ENCODE results near the gene ZNF407.

Gene ZNF407

DNA sequence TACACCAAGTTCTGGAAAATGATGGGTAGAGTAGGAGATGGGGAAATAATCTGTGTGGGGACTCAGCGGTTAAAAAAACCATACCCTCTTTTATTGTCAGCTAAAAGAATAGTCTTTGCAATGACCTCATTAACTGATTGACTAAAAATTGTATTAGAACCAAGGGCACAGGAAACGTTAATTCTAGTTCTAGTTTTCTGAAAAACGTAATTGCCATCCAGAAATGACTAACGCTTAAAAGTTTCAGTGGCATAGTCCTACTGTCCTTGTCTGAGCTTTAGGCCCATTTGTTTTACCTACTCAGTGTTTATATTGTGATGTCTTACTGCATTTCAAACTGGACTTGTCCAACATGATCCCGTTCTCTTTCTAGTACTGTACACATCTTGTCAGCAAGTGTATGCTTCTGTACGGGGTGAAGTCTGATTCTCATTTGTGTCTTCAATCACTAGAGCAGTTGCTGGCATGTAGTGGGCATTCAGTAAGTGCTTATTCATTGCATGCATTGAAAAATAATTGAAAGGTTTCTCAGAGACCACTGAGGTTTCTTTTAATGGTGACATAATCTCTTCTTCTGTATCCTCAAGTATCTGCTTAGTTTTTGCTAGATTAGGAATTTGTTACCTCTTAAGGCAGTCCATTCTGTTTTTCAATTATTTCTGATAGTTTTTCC, 81.5 kb downstream of the ZNF407 start:
- DNase-seq = no peak

DNA sequence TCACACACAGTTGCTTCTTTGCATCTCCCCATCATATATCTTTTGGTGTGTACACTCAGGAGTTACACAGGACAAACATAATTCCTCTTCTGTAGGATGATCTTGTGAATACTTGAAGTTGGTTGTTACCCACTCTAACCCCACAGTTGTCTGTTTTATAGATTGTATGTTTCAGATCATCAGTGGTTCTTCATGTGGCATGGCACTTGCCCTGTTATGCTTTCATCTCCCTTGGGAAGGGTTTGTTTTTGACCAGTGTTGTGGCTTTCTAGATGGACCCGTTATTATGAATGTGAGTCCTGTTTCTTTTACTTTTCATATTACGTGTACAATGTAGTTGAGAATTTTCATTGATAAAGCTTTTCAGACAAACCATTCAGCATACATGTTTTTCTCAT, 82.0 kb downstream of the ZNF407 start:
- no peak for DNase-seq

DNA sequence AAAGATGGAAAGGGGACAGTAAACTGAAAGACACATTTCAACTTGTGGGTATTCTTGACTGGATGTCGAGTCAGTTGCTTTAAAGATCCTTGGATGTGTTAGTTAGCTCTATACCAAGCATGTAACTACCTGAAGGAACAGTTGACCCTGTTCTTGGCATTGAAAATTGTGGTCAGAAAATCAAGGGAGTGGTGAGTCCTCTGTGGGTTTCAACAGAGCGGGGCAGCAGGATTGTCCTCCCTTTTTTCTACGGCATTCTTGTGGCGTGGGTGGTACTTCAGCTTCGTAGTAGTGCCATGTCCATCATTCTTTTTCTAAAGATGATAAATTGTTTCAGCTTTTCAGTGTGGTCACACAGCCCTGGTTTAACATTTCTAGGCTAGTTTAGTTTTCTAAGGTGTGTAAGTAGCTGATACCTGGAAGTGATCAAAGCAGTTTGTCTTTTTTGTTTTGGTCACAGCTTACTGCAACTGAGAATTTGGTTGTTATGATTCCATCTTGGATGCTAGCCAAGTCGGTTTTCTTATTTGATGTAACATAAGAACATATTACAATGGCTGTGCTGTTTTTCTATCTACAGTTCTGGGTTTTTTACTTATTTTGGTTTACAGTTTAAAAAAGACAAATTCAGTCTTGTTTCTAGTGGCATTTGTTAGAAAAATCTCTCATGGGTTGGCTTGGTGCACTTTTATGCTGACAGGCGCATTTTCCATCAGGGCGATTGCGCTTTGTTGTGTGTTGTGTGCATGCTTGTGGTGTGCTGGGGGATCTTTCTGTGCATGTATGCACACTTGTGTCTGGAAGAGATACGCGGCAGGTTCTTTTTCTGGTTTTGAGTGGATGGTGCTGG, 84.7 kb downstream of the ZNF407 start:
- DNase-seq = no peak

DNA sequence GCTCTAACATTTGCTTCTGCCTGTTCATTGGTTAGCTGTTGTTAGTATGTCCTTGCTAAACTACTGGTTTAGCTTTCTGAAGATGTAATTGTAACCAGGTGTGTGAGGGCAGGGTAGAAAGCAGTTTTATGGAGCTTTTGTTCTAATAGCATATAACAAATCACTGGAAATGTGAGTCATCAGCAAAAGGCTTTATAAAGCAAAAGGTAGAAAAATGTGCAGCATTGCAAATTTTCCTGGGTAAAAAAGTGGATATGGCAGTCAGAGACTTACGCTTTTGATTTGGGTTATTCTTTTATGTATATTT, 85.3 kb downstream of the ZNF407 start:
- no peak for DNase-seq

DNA sequence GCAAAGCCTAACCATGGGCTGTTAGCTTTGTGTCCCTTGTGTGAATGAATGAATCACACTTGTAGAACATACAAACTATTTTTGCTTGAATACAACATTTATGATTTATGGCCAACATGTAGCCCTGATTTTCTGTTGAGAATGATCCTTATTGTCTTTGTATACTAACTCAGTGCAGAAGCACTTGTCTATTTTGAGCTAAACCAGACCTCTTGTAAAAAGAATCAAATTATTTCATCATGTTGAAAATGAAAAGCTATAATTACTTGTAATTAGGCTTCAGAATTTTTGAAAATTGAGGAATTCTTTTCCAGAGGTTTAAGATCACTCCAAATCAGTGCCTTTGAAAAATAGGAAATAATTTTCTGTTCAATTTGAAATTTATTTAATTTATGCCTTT, 85.9 kb downstream of the ZNF407 start:
- no peak for DNase-seq

DNA sequence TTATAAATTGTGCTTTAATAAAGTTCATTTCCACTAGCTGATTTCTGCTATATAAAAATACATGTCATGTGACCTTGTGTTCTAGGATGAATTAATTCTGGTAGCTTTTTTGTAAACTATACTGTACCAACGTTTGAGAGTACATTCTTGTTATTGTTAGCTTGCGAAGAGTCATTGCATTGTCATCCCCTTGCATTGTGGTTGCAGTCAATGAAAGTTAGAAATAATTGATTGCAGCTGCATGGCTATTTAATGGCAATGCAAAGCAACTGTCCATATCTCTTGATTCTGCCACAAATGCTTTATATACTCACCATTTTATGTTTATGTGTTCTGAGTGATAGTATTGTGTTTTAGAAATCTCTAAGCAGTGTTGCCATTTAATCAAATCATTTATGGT, 91.6 kb downstream of the ZNF407 start:
- no peak for DNase-seq

DNA sequence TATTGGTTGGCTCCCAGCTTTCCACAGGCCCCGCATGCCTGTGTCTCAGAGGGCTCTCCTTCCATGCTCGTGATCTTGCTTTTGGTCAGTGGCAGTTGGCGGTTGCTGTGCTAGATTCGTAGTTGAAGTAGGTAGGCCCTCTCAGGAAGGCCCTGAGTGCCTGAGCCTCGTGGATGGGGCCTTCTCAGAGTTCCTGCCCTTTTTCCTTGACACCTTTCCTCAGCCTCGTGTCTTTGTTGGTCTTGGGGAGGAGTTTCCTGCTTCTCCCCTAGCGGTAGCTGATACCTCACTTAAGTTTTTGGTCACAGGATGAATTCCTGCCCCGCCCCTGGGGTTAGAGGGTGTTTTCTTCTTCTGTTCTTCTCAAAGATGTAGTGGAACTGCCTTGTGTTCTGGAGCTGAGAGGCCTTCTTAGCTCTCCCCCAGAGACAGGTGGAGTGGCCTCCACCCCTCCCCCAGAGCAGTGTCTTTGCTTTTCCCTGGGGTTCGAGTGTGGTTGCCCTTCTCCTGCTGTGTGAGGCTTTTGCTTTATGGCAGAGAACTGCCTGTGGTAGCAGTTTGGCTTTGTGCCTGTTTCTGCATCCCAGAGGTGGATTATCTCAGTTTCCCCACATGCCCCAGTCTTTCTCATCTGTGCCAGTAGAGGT, 94.8 kb downstream of the ZNF407 start:
- DNase-seq = no peak

DNA sequence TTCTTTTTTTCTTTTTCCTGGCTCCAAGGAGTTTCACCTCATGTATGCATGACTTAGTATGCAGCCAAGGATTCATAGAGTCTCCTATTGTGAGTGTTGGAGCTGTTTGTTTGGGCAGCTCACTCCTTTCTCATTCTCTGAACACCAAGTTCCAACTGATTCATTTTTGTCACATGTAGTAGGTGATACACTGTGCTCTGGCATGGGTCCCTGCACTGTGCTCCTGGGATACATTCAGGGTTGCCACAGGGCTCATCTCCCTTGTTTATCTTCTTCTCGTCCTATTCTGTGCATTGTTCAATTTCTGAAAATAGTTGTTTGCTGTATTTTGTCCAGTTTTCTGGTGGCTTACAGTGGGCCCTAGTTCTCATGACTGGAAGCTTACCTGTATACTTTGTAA, 96.8 kb downstream of the ZNF407 start:
- no peak for DNase-seq

GRCh38 chr18:74695170-74695569, 97.5 kb downstream of the ZNF407 start:
- no peak for DNase-seq

GRCh38 chr18:74698881-74699280, 101.2 kb downstream of the ZNF407 start:
- no peak for DNase-seq

- no peak for DNase-seq
These were observed 101.8 kb downstream of the ZNF407 start for GRCh38 chr18:74699455-74699854.

DNA sequence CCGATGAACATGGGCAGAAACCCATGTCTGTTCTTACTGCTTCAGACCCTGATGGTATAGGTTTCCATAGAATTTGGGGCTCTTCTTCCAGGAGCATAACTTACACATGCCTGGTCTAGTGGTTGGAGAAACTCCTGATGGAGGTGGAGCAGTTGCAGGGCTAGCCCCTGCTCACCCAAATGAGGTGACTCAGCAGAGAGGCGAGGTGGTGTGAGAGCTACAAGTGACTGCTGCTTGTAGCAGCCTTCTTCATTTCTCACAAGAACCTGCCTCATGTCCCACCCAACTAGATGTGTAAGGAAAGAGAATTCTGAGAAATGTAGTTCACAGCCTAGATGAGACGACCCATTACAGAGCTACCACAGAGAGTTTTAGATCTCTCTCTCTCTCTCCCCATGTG, 105.3 kb downstream of the ZNF407 start:
- no peak for DNase-seq

DNA sequence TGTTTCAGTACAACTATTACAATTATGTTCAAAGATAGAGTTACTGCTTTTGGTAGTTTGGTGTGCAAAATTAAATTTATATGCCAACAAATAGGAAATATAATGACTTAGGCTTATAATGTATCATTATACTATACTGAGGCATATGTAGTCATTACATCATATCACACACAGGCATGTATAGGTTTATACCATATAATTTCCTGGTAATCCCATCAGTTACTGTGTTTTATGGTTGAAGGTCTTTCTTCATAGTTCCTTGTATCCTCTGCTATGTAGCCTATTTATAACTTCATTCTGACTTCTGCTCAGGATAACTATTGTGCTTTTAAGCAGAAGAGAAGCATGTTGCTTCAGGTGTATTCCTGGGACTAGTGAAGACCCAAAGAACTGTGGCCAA, 110.5 kb downstream of the ZNF407 start:
- no peak for DNase-seq

GRCh38 chr18:74709452-74709851, 111.8 kb downstream of the ZNF407 start:
- no peak for DNase-seq

DNA sequence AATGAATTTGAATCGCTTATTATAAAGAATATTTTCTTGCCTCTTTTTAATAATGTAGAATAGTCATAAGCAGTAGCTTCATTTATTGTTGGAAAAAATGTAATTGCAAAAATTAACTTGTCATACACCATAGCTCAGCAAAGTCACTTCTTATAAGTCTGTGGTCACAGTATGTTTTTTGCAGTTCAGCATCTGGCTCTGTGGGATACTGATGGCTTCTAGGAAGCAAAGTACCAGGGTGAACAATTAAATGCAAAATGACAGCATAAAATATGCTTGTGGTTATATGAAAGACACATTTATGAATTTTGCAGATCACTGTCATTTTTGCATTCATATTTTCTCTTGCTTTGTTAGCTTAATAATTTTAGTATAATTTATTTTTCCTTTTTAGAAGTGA, 116.5 kb downstream of the ZNF407 start:
- no peak for DNase-seq

GRCh38 chr18:74714791-74715190, 117.1 kb downstream of the ZNF407 start:
- no peak for DNase-seq

GRCh38 chr18:74715306-74715705, 117.6 kb downstream of the ZNF407 start:
- no peak for DNase-seq

DNA sequence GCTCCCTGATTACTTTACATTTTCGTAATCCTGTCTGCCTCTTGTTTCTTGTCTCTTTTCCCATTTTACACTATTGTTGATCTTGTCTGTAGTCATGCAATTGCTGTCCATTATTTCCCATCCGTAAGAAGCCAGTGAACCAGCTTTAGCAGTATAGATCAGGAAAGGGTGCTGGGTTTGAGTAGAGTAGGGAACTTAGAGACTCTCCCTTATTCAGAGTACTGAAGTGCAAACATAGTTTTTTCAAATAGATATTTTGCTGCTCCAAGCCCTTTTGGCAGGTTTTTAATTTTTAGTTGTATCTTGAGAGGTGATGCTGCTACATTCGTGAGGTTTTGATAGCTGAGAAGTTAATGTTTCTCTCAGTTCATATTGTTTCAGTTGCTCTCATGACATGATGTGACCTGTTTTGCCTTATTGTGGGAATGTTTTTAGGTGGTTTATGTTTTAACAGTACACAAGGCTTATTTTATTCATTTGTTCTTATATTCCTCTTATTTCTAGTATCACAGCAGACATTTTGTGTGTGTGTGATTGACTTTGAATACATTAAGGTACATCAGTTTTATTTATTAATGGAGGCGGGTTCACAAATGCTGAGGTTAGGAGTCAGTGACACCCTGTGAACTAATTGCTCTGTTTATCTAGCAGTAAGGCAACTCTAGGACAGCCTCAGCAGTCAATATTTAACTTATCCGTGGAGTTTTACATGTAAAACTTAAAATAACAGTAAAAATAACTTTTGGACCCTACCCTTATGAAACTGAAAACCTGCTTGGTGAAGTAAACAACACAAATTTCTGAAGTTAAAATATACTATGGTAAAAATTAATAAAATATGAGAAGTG, 118.4 kb downstream of the ZNF407 start:
- DNase-seq = no peak

DNA sequence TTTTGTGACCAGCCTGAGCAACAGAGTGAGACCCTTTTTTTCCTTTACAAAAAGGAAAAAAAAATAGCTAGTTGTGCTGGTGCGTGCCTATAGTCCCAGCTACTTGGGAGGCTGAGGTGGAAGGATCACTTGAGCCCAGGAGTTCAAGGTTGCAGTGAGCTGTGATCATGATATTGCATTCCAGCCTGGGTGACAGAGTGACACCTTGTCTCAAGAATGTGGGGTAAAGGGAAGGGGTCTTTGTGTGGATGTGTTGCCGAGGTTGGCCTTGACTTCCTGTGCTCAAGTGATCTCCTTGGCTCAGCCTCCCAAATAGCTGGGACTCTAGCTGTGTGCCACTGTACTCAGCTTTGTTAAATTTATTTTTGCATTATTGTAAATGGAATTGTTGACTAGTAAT, 120.6 kb downstream of the ZNF407 start:
- no peak for DNase-seq

DNA sequence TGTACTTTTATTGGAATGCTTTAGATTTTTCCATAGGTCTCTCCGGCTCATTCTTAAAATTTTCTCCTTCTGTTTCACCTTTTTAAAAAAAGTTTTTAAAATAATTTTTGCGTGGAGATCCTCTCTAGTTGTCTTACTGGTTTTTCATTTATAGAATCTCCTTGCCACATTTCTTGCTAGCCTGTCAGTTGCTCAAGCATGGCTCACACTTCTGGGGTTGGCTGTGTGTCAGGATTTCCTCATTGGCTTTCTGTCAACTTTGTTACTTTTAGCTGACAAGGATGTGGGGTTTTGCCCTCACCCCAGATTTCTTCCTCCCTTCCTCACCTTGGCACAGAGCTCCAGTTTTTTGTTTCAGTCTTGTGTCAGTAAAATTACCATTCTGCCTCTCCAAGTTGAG, 124.6 kb downstream of the ZNF407 start:
- DNase-seq = no peak

GRCh38 chr18:74724186-74724585, 126.5 kb downstream of the ZNF407 start:
- DNase-seq = no peak

DNA sequence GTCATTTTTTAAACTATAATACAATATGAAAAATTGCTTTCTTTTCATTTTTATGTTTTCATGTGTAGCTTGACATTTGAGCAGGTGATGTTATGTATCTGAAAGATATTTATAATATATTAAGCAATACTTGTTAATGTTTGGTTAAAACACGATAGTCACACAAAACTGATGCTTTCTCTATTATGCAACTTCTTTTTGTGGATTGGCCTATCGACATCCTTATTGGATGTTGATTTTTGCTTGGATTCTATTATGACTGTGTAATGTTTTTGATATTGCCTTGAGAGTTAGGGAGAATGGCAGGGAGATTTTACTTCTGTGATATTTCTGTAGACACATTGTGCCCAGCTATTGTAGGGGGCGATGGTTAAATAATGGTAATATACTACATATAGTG, 128.0 kb downstream of the ZNF407 start:
- DNase-seq = no peak

DNA sequence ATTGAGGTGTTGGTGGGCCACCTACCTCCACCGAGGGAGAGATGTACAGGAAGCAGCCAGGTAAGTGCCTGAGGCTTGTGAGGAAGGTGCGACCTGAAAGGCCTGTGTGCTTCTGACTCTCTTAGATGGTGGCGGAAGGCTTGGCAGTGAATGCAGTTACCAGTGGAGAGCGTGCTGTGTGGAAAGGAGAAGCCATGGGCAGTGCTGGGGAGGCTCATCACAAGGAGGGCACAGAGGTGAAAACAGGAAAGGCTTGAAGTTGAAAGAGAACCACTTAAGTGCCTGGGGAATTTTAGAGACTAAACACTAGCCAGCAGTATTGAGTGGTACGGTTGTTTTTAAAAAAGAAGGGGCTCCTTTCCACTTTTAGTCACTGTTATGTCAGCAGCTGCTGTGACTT, 130.9 kb downstream of the ZNF407 start:
- no peak for DNase-seq

Measured in DMS 273 treated with DMSO at 0.1 percent for 48 hours (cell line).